Stimulated activated CD8-positive, alpha-beta memory T cell treated with anti-CD3 and anti-CD28 coated beads, Interleukin-4, amount 100 ng/mL, for 1 hour (primary cell): ENCODE measurements around the gene COLEC12.

Experiments
- DNase-seq, 2 donors: peaks; one replicate each; pipeline ENCODE4 v3.0.0-alpha.2; 2020; ENCODE audit warnings: low read depth in 2 of 2, low spot score in 1 of 2

COLEC12 gene

GRCh38 chr18:475202-476031 lies 25.1 kb downstream of the COLEC12 start:
- DNase-seq = no peak

- DNase-seq = no peak
Observed at GRCh38 chr18:474416-474815, 26.1 kb downstream of the COLEC12 start.

- no peak for DNase-seq
Observed at GRCh38 chr18:473802-474201, 26.7 kb downstream of the COLEC12 start.

GRCh38 chr18:471716-472115 lies 28.8 kb downstream of the COLEC12 start:
- no peak for DNase-seq

GRCh38 chr18:470661-471501 lies 29.6 kb downstream of the COLEC12 start:
- no peak for DNase-seq

- no peak for DNase-seq
Observed at GRCh38 chr18:468955-469790, 31.3 kb downstream of the COLEC12 start.

- no peak for DNase-seq
Observed at GRCh38 chr18:463827-464541, 36.5 kb downstream of the COLEC12 start.

GRCh38 chr18:463403-463802 lies 37.1 kb downstream of the COLEC12 start:
- no peak for DNase-seq

- DNase-seq = no peak
Observed at GRCh38 chr18:461762-462161, 38.7 kb downstream of the COLEC12 start.

- DNase-seq = no peak
Observed at GRCh38 chr18:460791-461190, 39.7 kb downstream of the COLEC12 start.

GRCh38 chr18:459814-460593 lies 40.5 kb downstream of the COLEC12 start:
- no peak for DNase-seq

GRCh38 chr18:457521-458412 lies 42.7 kb downstream of the COLEC12 start:
- DNase-seq = no peak

- no peak for DNase-seq
Observed at GRCh38 chr18:457140-457519, 43.4 kb downstream of the COLEC12 start.

GRCh38 chr18:456361-457139 lies 44.0 kb downstream of the COLEC12 start:
- DNase-seq = no peak

GRCh38 chr18:453400-453799 lies 47.1 kb downstream of the COLEC12 start:
- no peak for DNase-seq

GRCh38 chr18:452816-453215 lies 47.7 kb downstream of the COLEC12 start:
- no peak for DNase-seq

GRCh38 chr18:449374-449773 lies 51.1 kb downstream of the COLEC12 start:
- no peak for DNase-seq

- DNase-seq = no peak
Observed at GRCh38 chr18:448116-448790, 52.2 kb downstream of the COLEC12 start.
